ENCODE measurements around the gene CATSPERD. TPM values are rescaled to one million over a fixed set of nuclear protein-coding genes. Genes with fewer than 3 reads are reported as not detected.

The CATSPERD gene
- total and polyA plus RNA-seq, 7 donors = not detected

GRCh38 chr19:5696196-5697021, 24.0 kb upstream of the CATSPERD start:
- ATAC-seq (no peak), DNase-seq (no peak)
- Histone ChIP-seq H3K4me3 (no peak overlapping the region), H3K9me3 (no peaks in the 10 kb centered on the region), H3K4me1 (peaks cover 10% of the 10 kb centered on the region), H3K27me3 (ENCODE audit: insufficient read depth in 3 of 3, low read length in 2 of 3) (no peaks in the 10 kb centered on the region), H3K36me3 (ENCODE audit: insufficient read depth in 1 of 2, low read depth in 1 of 2) (peaks cover 10 to 90% of the 10 kb centered on the region in 2 donors), H3K27ac (no peak overlapping the region)
- intact Hi-C loops (cut with DNase I) = no loop called here
- TF ChIP-seq, protein P1, sequence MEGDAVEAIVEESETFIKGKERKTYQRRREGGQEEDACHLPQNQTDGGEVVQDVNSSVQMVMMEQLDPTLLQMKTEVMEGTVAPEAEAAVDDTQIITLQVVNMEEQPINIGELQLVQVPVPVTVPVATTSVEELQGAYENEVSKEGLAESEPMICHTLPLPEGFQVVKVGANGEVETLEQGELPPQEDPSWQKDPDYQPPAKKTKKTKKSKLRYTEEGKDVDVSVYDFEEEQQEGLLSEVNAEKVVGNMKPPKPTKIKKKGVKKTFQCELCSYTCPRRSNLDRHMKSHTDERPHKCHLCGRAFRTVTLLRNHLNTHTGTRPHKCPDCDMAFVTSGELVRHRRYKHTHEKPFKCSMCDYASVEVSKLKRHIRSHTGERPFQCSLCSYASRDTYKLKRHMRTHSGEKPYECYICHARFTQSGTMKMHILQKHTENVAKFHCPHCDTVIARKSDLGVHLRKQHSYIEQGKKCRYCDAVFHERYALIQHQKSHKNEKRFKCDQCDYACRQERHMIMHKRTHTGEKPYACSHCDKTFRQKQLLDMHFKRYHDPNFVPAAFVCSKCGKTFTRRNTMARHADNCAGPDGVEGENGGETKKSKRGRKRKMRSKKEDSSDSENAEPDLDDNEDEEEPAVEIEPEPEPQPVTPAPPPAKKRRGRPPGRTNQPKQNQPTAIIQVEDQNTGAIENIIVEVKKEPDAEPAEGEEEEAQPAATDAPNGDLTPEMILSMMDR (IDR thresholded peaks at IDR 0.05) = no peak
- 82 to 88% (median 83%) methylated on average over 37 to 42 of the region's 42 CpGs for WGBS, 3 donors

DNA sequence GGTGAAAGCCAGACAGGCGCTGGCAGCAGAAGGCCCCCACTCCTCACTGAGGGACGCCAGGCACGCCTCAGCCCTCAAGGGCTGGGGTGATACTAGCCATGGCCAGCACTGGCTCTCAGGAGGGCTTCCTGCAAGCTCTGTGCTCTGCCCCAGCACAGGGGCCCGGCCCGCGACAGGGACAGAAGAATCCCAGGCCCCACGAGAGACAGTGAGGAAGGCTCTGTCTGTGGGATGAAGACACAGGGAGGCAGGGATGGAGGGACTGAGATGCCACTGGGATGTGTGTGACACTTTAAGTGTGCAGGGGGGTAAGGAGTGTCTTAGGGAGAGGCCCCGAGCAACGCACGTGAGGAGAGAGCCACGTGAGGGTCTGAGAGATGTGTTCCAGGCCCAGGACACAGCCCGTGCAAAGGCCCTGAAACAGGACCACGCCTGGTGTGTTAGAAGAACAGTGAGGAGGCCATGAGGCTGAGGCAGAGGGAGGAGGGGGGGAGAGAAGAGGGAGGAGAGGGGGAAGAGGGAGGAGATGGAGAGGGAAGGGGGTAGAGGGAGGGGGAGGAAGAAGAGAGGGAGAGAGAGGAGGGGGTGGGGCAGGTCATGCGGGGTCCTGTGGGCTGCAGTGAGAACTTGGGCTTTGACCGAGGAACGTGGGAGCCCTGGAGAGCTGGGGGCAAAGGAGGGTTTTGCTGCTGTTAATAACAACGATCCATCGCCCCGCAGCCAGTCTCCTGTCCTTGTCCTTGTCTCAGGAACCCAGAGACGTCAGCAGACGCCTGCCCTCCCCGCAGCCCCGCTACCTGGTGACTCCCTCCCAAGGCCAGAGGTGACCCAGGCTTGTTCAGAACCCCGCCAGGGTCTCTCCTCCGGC, 23.2 kb upstream of the CATSPERD start:
- intact Hi-C loops (cut with DNase I) = no loop called here
- H3K27ac ChIP-seq = no peak overlapping the region
- peaks cover 8 to 82% of the 10 kb centered on the region in 2 donors for H3K36me3 ChIP-seq (ENCODE audit: insufficient read depth in 1 of 2, low read depth in 1 of 2)
- TF ChIP-seq, protein P1 (IDR thresholded peaks at IDR 0.05) = no peak
- H3K27me3 ChIP-seq (ENCODE audit: insufficient read depth in 3 of 3, low read length in 2 of 3) = no peaks in the 10 kb centered on the region
- no peaks in the 10 kb centered on the region for H3K9me3 ChIP-seq
- no peak overlapping the region for H3K4me3 ChIP-seq
- ATAC-seq (no peak), DNase-seq (no peak)
- WGBS, 3 donors = 76 to 84% (median 81%) methylated on average over 19 to 25 of the region's 25 CpGs
- H3K4me1 ChIP-seq = peaks cover 1% of the 10 kb centered on the region

- no peaks in the 10 kb centered on the region for H3K4me1 ChIP-seq
- no peaks in the 10 kb centered on the region for H3K9me3 ChIP-seq
- intact Hi-C loops (cut with DNase I) = no loop called here
- no peaks in the 10 kb centered on the region for H3K27me3 ChIP-seq (ENCODE audit: insufficient read depth in 3 of 3, low read length in 2 of 3)
- H3K36me3 ChIP-seq (ENCODE audit: insufficient read depth in 1 of 2, low read depth in 1 of 2) = peaks cover 8 to 78% of the 10 kb centered on the region in 2 donors
- DNase-seq = no peak
- WGBS, 3 donors = 76 to 80% (median 79%) methylated on average over 28 to 30 of the region's 30 CpGs
- TF ChIP-seq, protein P1 (IDR thresholded peaks at IDR 0.05) = no peak
- no peak overlapping the region for H3K4me3 ChIP-seq
- ATAC-seq = peak in 1 of 4 donors; percentile 2
- no peak overlapping the region for H3K27ac ChIP-seq
Measured at GRCh38 chr19:5697890-5698634, 22.4 kb upstream of the CATSPERD start.

GRCh38 chr19:5698635-5699422, 21.6 kb upstream of the CATSPERD start:
- ATAC-seq = no peak
- intact Hi-C loops (cut with DNase I) = no loop called here
- H3K36me3 ChIP-seq (ENCODE audit: insufficient read depth in 1 of 2, low read depth in 1 of 2) = peaks cover 8 to 78% of the 10 kb centered on the region in 2 donors

More at GRCh38 chr19:5698635-5699422, 21.6 kb upstream of the CATSPERD start:
- Histone ChIP-seq H3K4me3 (no peak overlapping the region), H3K27me3 (ENCODE audit: insufficient read depth in 3 of 3, low read length in 2 of 3) (no peaks in the 10 kb centered on the region), H3K27ac (no peak overlapping the region), H3K9me3 (no peaks in the 10 kb centered on the region), H3K4me1 (no peaks in the 10 kb centered on the region)
- DNase-seq = no peak
- TF ChIP-seq, protein P1 (IDR thresholded peaks at IDR 0.05) = no peak
- WGBS, 3 donors = 88 to 90% (median 88%) methylated on average over 38 of the region's 38 CpGs
